OCI-LY7 (cell line): ENCODE measurements around the gene DAB1.

Experiments
- CTCF ChIP-seq: fragments of 200-600 bp; sonication (generic); conservative IDR thresholded peaks from 2 replicates; pipeline ENCODE4 v1.5.1; 2014; ENCODE audit warnings: mild to moderate bottlenecking, antibody characterized with exemption, low read length, moderate library complexity, mixed read lengths
- EZH2phosphoT487 ChIP-seq: fragments of 200-600 bp; sonication (generic); IDR thresholded peaks from 2 replicates; pipeline ENCODE4 v1.6.1; 2018; ENCODE audit warnings: low read depth, borderline replicate concordance, mild to moderate bottlenecking, mixed run types, antibody characterized with exemption, low read length, moderate library complexity, mixed read lengths

GRCh38 chr1:57272150-57272549 lies 151.7 kb downstream of the DAB1 start:
- TF ChIP-seq CTCF, result no peak
- no peak for TF ChIP-seq EZH2phosphoT487
